ENCODE measurements around the gene GALNT4.

GRCh38 chr12:89556976-89557375, 32.4 kb upstream of the GALNT4 start:
- TF ChIP-seq POLR2AphosphoS5 (IDR thresholded peaks at IDR 0.05; ENCODE audit: low read depth, low read length) (no peak), TAF1 (IDR thresholded peaks at IDR 0.05; ENCODE audit: borderline replicate concordance, low read depth, low read length) (no peak), POLR2A (IDR thresholded peaks at IDR 0.05; ENCODE audit: low read depth, low read length) (no peak)
